GM21717 (cell line): ENCODE results near the gene GOLGA6B.
"Not testable (repeated sequence)": the region's sequence is repeated elsewhere in the genome, so short reads cannot be mapped to it uniquely, and the experiment has no call there.

ENCODE experiments used
- ATAC-seq: cut with Tn5 transposase; IDR thresholded peaks from one replicate; pipeline ENCODE4 v1.9.1; 2021; ENCODE audit warnings: mild to moderate bottlenecking, moderate library complexity; ENCODE audit not compliant: unreplicated experiment

GOLGA6B gene

GRCh38 chr15:72654397-72654796 is at the start of gene GOLGA6B:
GOLGA6B (plus strand) TSS chr15:72654697; CDS start chr15:72654738, 41 bp downstream.
- not testable (repeated sequence) for ATAC-seq

GRCh38 chr15:72604794-72605193 is 49.7 kb upstream of the GOLGA6B start:
- no peak for ATAC-seq

GRCh38 chr15:72608084-72608483 is 46.4 kb upstream of the GOLGA6B start:
- not testable (repeated sequence) for ATAC-seq

- ATAC-seq, result no peak
Observed at GRCh38 chr15:72609862-72610261, 44.6 kb upstream of the GOLGA6B start.

GRCh38 chr15:72612324-72612723 is 42.2 kb upstream of the GOLGA6B start:
- ATAC-seq, result not testable (repeated sequence)

- ATAC-seq, result no peak
Observed at GRCh38 chr15:72614810-72615532, 39.5 kb upstream of the GOLGA6B start.

- ATAC-seq, result not testable (repeated sequence)
Observed at GRCh38 chr15:72615533-72616233, 38.8 kb upstream of the GOLGA6B start.

- ATAC-seq, result no peak
Observed at GRCh38 chr15:72616491-72617210, 37.8 kb upstream of the GOLGA6B start.

- ATAC-seq, result not testable (repeated sequence)
Observed at GRCh38 chr15:72623854-72624253, 30.6 kb upstream of the GOLGA6B start.

- ATAC-seq, result not testable (repeated sequence)
Observed at GRCh38 chr15:72626153-72626552, 28.3 kb upstream of the GOLGA6B start.

GRCh38 chr15:72628249-72629067 is 26.0 kb upstream of the GOLGA6B start:
- not testable (repeated sequence) for ATAC-seq

- ATAC-seq, result not testable (repeated sequence)
Observed at GRCh38 chr15:72629068-72629570, 25.4 kb upstream of the GOLGA6B start.

GRCh38 chr15:72636519-72637282 is 17.8 kb upstream of the GOLGA6B start:
- ATAC-seq, result not testable (repeated sequence)

- not testable (repeated sequence) for ATAC-seq
Observed at GRCh38 chr15:72639759-72640483, 14.6 kb upstream of the GOLGA6B start.

GRCh38 chr15:72642271-72642670 is 12.2 kb upstream of the GOLGA6B start:
- ATAC-seq, result not testable (repeated sequence)

GRCh38 chr15:72648631-72649253 is 5.8 kb upstream of the GOLGA6B start:
- not testable (repeated sequence) for ATAC-seq

- not testable (repeated sequence) for ATAC-seq
Observed at GRCh38 chr15:72656014-72656413, 1.5 kb downstream of the GOLGA6B start.

- ATAC-seq, result not testable (repeated sequence)
Observed at GRCh38 chr15:72661081-72661480, 6.6 kb downstream of the GOLGA6B start.
